ENCODE results near the gene SCGN. TPM values are rescaled to one million over a fixed set of nuclear protein-coding genes. Genes with fewer than 3 reads are reported as not detected.
"Not testable (repeated sequence)": the region's sequence is repeated elsewhere in the genome, so short reads cannot be mapped to it uniquely, and the experiment has no call there.

SCGN gene
- total RNA-seq, 1 experiment from 2014 or later = not detected

GRCh38 chr6:25717866-25718740 lies 66.1 kb downstream of the SCGN start:
- DNase-seq (ENCODE audit: extremely low read depth, low read depth) = peak; percentile 7

GRCh38 chr6:25726122-25726911 lies 74.3 kb downstream of the SCGN start:
- no peak for DNase-seq (ENCODE audit: extremely low read depth, low read depth)

GRCh38 chr6:25727028-25727427 lies 75.0 kb downstream of the SCGN start:
- DNase-seq (ENCODE audit: extremely low read depth, low read depth) = no peak

GRCh38 chr6:25730907-25731306 lies 78.9 kb downstream of the SCGN start:
- DNase-seq (ENCODE audit: extremely low read depth, low read depth) = no peak

GRCh38 chr6:25731721-25732120 lies 79.7 kb downstream of the SCGN start:
- DNase-seq (ENCODE audit: extremely low read depth, low read depth) = no peak

- DNase-seq (ENCODE audit: extremely low read depth, low read depth) = no peak
These were observed 80.6 kb downstream of the SCGN start for GRCh38 chr6:25732468-25733198.

GRCh38 chr6:25735261-25735660 lies 83.2 kb downstream of the SCGN start:
- DNase-seq (ENCODE audit: extremely low read depth, low read depth) = no peak

- no peak for DNase-seq (ENCODE audit: extremely low read depth, low read depth)
These were observed 91.9 kb downstream of the SCGN start for GRCh38 chr6:25743868-25744267.

- DNase-seq (ENCODE audit: extremely low read depth, low read depth) = no peak
These were observed 93.8 kb downstream of the SCGN start for GRCh38 chr6:25745836-25746235.

- DNase-seq (ENCODE audit: extremely low read depth, low read depth) = no peak
These were observed 95.0 kb downstream of the SCGN start for GRCh38 chr6:25746968-25747367.

- no peak for DNase-seq (ENCODE audit: extremely low read depth, low read depth)
These were observed 95.5 kb downstream of the SCGN start for GRCh38 chr6:25747477-25747876.

GRCh38 chr6:25748049-25748448 lies 96.0 kb downstream of the SCGN start:
- no peak for DNase-seq (ENCODE audit: extremely low read depth, low read depth)

- not testable (repeated sequence) for DNase-seq (ENCODE audit: extremely low read depth, low read depth)
These were observed 96.8 kb downstream of the SCGN start for GRCh38 chr6:25748601-25749517.

- no peak for DNase-seq (ENCODE audit: extremely low read depth, low read depth)
These were observed 97.8 kb downstream of the SCGN start for GRCh38 chr6:25749837-25750236.

- no peak for DNase-seq (ENCODE audit: extremely low read depth, low read depth)
These were observed 98.9 kb downstream of the SCGN start for GRCh38 chr6:25750906-25751305.

Other genes with a start within 250 kb of the SCGN start
- not detected in 2 replicates for gene SLC17A4, start 102.5 kb downstream of the SCGN start, total RNA-seq (2014; rRNA removed; shearing (Covaris generic))
- gene SLC17A1, start 179.8 kb downstream of the SCGN start, total RNA-seq (2014; rRNA removed; shearing (Covaris generic)) = not detected in 2 replicates
- gene SLC17A3, start 222.0 kb downstream of the SCGN start, total RNA-seq (2014; rRNA removed; shearing (Covaris generic)) = not detected in 2 replicates